Measurements from ENCODE around the gene ZEB1. TPM values are rescaled to one million over a fixed set of nuclear protein-coding genes. Genes with fewer than 3 reads are reported as not detected.

ZEB1 gene
- total and polyA plus RNA-seq, 9 donors, result 39.8 to 91.9 (median 57.3) TPM

- no peak overlapping the region for H3K4me3 ChIP-seq (ENCODE audit: low read length)
- H3K36me3 ChIP-seq (ENCODE audit: control insufficient read depth, insufficient read depth, low read length), result no peaks in the 10 kb centered on the region
- H3K27ac ChIP-seq (ENCODE audit: low read length), result no peak overlapping the region
- WGBS (ENCODE audit: insufficient coverage), result no CpG with 5 or more reads among the region's 3 CpGs
- DNase-seq, result no peak
- no peaks in the 10 kb centered on the region for H3K4me1 ChIP-seq (ENCODE audit: control insufficient read depth, insufficient read depth, low read length)
- no peaks in the 10 kb centered on the region for H3K9me3 ChIP-seq (replicated peaks; ENCODE audit: control insufficient read depth, low read depth, low read length)
- no peaks in the 10 kb centered on the region for H3K27me3 ChIP-seq (ENCODE audit: control insufficient read depth, insufficient read depth, low read length)
These were observed 24.0 kb downstream of the ZEB1 start for GRCh38 chr10:31343009-31343408.

GRCh38 chr10:31343551-31343950, 24.5 kb downstream of the ZEB1 start:
- no peaks in the 10 kb centered on the region for H3K36me3 ChIP-seq (ENCODE audit: control insufficient read depth, insufficient read depth, low read length)
- no peak for DNase-seq
- H3K27ac ChIP-seq (ENCODE audit: low read length), result no peak overlapping the region
- H3K9me3 ChIP-seq (replicated peaks; ENCODE audit: control insufficient read depth, low read depth, low read length), result no peaks in the 10 kb centered on the region
- H3K4me3 ChIP-seq (ENCODE audit: low read length), result no peak overlapping the region
- H3K4me1 ChIP-seq (ENCODE audit: control insufficient read depth, insufficient read depth, low read length), result no peaks in the 10 kb centered on the region
- H3K27me3 ChIP-seq (ENCODE audit: control insufficient read depth, insufficient read depth, low read length), result no peaks in the 10 kb centered on the region
- 60% methylated on average over 1 of the region's 5 CpGs for WGBS (ENCODE audit: insufficient coverage)

GRCh38 chr10:31345886-31346285, 26.9 kb downstream of the ZEB1 start:
- no peaks in the 10 kb centered on the region for H3K9me3 ChIP-seq (replicated peaks; ENCODE audit: control insufficient read depth, low read depth, low read length)
- no CpG with 5 or more reads among the region's 1 CpG for WGBS (ENCODE audit: insufficient coverage)
- no peaks in the 10 kb centered on the region for H3K27me3 ChIP-seq (ENCODE audit: control insufficient read depth, insufficient read depth, low read length)
- H3K36me3 ChIP-seq (ENCODE audit: control insufficient read depth, insufficient read depth, low read length), result no peaks in the 10 kb centered on the region
- no peak for DNase-seq
- no peaks in the 10 kb centered on the region for H3K4me1 ChIP-seq (ENCODE audit: control insufficient read depth, insufficient read depth, low read length)
- H3K4me3 ChIP-seq (ENCODE audit: low read length), result no peak overlapping the region
- no peak overlapping the region for H3K27ac ChIP-seq (ENCODE audit: low read length)

- Histone ChIP-seq H3K4me1 (ENCODE audit: control insufficient read depth, insufficient read depth, low read length) (no peaks in the 10 kb centered on the region), H3K27ac (ENCODE audit: low read length) (no peak overlapping the region)
- WGBS (ENCODE audit: insufficient coverage), result no CpG with 5 or more reads among the region's 1 CpG
These were observed 27.9 kb downstream of the ZEB1 start for GRCh38 chr10:31346953-31347352.

GRCh38 chr10:31347705-31348104, 28.7 kb downstream of the ZEB1 start:
- Histone ChIP-seq H3K36me3 (ENCODE audit: control insufficient read depth, insufficient read depth, low read length) (no peaks in the 10 kb centered on the region), H3K9me3 (replicated peaks; ENCODE audit: control insufficient read depth, low read depth, low read length) (no peaks in the 10 kb centered on the region), H3K27ac (ENCODE audit: low read length) (no peak overlapping the region), H3K4me3 (ENCODE audit: low read length) (no peak overlapping the region), H3K4me1 (ENCODE audit: control insufficient read depth, insufficient read depth, low read length) (no peaks in the 10 kb centered on the region), H3K27me3 (ENCODE audit: control insufficient read depth, insufficient read depth, low read length) (no peaks in the 10 kb centered on the region)
- DNase-seq, result no peak

More at GRCh38 chr10:31346953-31347352, 27.9 kb downstream of the ZEB1 start:
- H3K4me3 ChIP-seq (ENCODE audit: low read length), result no peak overlapping the region
- no peaks in the 10 kb centered on the region for H3K27me3 ChIP-seq (ENCODE audit: control insufficient read depth, insufficient read depth, low read length)
- H3K36me3 ChIP-seq (ENCODE audit: control insufficient read depth, insufficient read depth, low read length), result no peaks in the 10 kb centered on the region
- H3K9me3 ChIP-seq (replicated peaks; ENCODE audit: control insufficient read depth, low read depth, low read length), result no peaks in the 10 kb centered on the region
- DNase-seq, result no peak

- Histone ChIP-seq H3K36me3 (ENCODE audit: control insufficient read depth, insufficient read depth, low read length) (no peaks in the 10 kb centered on the region), H3K27me3 (ENCODE audit: control insufficient read depth, insufficient read depth, low read length) (no peaks in the 10 kb centered on the region), H3K4me3 (ENCODE audit: low read length) (no peak overlapping the region), H3K27ac (ENCODE audit: low read length) (peak overlapping the region; percentile 38), H3K4me1 (ENCODE audit: control insufficient read depth, insufficient read depth, low read length) (no peaks in the 10 kb centered on the region), H3K9me3 (replicated peaks; ENCODE audit: control insufficient read depth, low read depth, low read length) (no peaks in the 10 kb centered on the region)
- DNase-seq, result peak; percentile 58
- WGBS (ENCODE audit: insufficient coverage), result no CpG with 5 or more reads among the region's 1 CpG
These were observed 31.9 kb downstream of the ZEB1 start for GRCh38 chr10:31350891-31351290.

- no peaks in the 10 kb centered on the region for H3K27me3 ChIP-seq (ENCODE audit: control insufficient read depth, insufficient read depth, low read length)
- no peak overlapping the region for H3K27ac ChIP-seq (ENCODE audit: low read length)
- WGBS (ENCODE audit: insufficient coverage), result 92% methylated on average over 1 of the region's 2 CpGs
- H3K9me3 ChIP-seq (replicated peaks; ENCODE audit: control insufficient read depth, low read depth, low read length), result no peaks in the 10 kb centered on the region
- H3K36me3 ChIP-seq (ENCODE audit: control insufficient read depth, insufficient read depth, low read length), result no peaks in the 10 kb centered on the region
- H3K4me1 ChIP-seq (ENCODE audit: control insufficient read depth, insufficient read depth, low read length), result no peaks in the 10 kb centered on the region
- H3K4me3 ChIP-seq (ENCODE audit: low read length), result no peak overlapping the region
- no peak for DNase-seq
These were observed 33.6 kb downstream of the ZEB1 start for GRCh38 chr10:31352436-31353226.

GRCh38 chr10:31353574-31353973, 34.6 kb downstream of the ZEB1 start:
- Histone ChIP-seq H3K27ac (ENCODE audit: low read length) (no peak overlapping the region), H3K4me1 (ENCODE audit: control insufficient read depth, insufficient read depth, low read length) (no peaks in the 10 kb centered on the region), H3K27me3 (ENCODE audit: control insufficient read depth, insufficient read depth, low read length) (no peaks in the 10 kb centered on the region)

GRCh38 chr10:31358688-31359330, 39.8 kb downstream of the ZEB1 start:
- no peaks in the 10 kb centered on the region for H3K27me3 ChIP-seq (ENCODE audit: control insufficient read depth, insufficient read depth, low read length)
- H3K4me3 ChIP-seq (ENCODE audit: low read length), result no peak overlapping the region
- peaks cover 11% of the 10 kb centered on the region for H3K36me3 ChIP-seq (ENCODE audit: control insufficient read depth, insufficient read depth, low read length)
- H3K27ac ChIP-seq (ENCODE audit: low read length), result no peak overlapping the region
- peaks cover 7% of the 10 kb centered on the region for H3K9me3 ChIP-seq (replicated peaks; ENCODE audit: control insufficient read depth, low read depth, low read length)
- H3K4me1 ChIP-seq (ENCODE audit: control insufficient read depth, insufficient read depth, low read length), result no peaks in the 10 kb centered on the region
- WGBS (ENCODE audit: insufficient coverage), result no CpG with 5 or more reads among the region's 1 CpG
- peak; percentile 25 for DNase-seq

More at GRCh38 chr10:31353574-31353973, 34.6 kb downstream of the ZEB1 start:
- DNase-seq, result no peak
- Histone ChIP-seq H3K4me3 (ENCODE audit: low read length) (no peak overlapping the region), H3K36me3 (ENCODE audit: control insufficient read depth, insufficient read depth, low read length) (no peaks in the 10 kb centered on the region), H3K9me3 (replicated peaks; ENCODE audit: control insufficient read depth, low read depth, low read length) (no peaks in the 10 kb centered on the region)

GRCh38 chr10:31359979-31360378, 41.0 kb downstream of the ZEB1 start:
- WGBS (ENCODE audit: insufficient coverage), result no CpG with 5 or more reads among the region's 1 CpG
- peak; percentile 31 for DNase-seq
- H3K27ac ChIP-seq (ENCODE audit: low read length), result no peak overlapping the region

More at GRCh38 chr10:31359979-31360378, 41.0 kb downstream of the ZEB1 start:
- no peaks in the 10 kb centered on the region for H3K27me3 ChIP-seq (ENCODE audit: control insufficient read depth, insufficient read depth, low read length)
- H3K4me3 ChIP-seq (ENCODE audit: low read length), result no peak overlapping the region
- peaks cover 11% of the 10 kb centered on the region for H3K36me3 ChIP-seq (ENCODE audit: control insufficient read depth, insufficient read depth, low read length)
- H3K9me3 ChIP-seq (replicated peaks; ENCODE audit: control insufficient read depth, low read depth, low read length), result peaks cover 7% of the 10 kb centered on the region
- H3K4me1 ChIP-seq (ENCODE audit: control insufficient read depth, insufficient read depth, low read length), result no peaks in the 10 kb centered on the region
